Measurements from ENCODE around the gene DOCK2. TPM values are rescaled to one million over a fixed set of nuclear protein-coding genes. Genes with fewer than 3 reads are reported as not detected.

DOCK2 gene
- total RNA-seq, 1 donor, result 6.2 TPM

DNA sequence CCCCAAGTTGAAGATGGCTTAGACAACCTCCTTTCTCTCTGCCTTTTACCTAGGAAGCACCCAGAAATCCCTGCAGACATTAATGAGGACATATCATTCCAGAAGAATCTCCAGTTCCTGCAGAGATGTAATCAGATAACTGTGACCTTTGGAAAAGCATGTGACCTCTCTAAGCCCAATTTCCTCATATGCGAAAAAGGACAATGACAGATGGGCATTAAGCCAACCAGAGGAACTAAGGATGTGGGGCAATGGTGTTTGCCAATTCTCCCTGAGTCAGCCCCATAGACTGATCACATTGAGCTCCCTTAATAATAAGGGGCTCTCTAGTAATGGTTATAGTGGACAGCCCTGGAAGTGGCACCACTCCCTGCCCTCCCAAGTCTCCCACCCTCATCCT lies 458.6 kb downstream of the DOCK2 start:
- Histone ChIP-seq H3K79me2 (ENCODE audit: insufficient read depth, low read length) (no peaks in the 10 kb centered on the region), H3K36me3 (ENCODE audit: insufficient read depth, low read length) (no peaks in the 10 kb centered on the region), H2AFZ (ENCODE audit: low read length) (no peak overlapping the region), H3K4me3 (ENCODE audit: insufficient read depth, low read length) (no peak overlapping the region), H3K9me3 (ENCODE audit: low read depth, low read length) (peaks cover 3% of the 10 kb centered on the region), H3K4me1 (ENCODE audit: insufficient read depth, low read length) (no peaks in the 10 kb centered on the region), H3K27ac (ENCODE audit: low read depth, low read length) (no peak overlapping the region), H3K4me2 (ENCODE audit: insufficient read depth, low read length) (no peak overlapping the region), H4K20me1 (ENCODE audit: insufficient read depth, low read length) (no peaks in the 10 kb centered on the region), H3K27me3 (ENCODE audit: insufficient read depth, low read length) (peaks cover 15% of the 10 kb centered on the region)
- TF ChIP-seq, protein P1, sequence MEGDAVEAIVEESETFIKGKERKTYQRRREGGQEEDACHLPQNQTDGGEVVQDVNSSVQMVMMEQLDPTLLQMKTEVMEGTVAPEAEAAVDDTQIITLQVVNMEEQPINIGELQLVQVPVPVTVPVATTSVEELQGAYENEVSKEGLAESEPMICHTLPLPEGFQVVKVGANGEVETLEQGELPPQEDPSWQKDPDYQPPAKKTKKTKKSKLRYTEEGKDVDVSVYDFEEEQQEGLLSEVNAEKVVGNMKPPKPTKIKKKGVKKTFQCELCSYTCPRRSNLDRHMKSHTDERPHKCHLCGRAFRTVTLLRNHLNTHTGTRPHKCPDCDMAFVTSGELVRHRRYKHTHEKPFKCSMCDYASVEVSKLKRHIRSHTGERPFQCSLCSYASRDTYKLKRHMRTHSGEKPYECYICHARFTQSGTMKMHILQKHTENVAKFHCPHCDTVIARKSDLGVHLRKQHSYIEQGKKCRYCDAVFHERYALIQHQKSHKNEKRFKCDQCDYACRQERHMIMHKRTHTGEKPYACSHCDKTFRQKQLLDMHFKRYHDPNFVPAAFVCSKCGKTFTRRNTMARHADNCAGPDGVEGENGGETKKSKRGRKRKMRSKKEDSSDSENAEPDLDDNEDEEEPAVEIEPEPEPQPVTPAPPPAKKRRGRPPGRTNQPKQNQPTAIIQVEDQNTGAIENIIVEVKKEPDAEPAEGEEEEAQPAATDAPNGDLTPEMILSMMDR (IDR thresholded peaks at IDR 0.05; ENCODE audit: extremely low read depth, low read depth, low read length), result no peak
- DNase-seq (ENCODE audit: insufficient read length, low spot score, missing footprints), result no peak

DNA sequence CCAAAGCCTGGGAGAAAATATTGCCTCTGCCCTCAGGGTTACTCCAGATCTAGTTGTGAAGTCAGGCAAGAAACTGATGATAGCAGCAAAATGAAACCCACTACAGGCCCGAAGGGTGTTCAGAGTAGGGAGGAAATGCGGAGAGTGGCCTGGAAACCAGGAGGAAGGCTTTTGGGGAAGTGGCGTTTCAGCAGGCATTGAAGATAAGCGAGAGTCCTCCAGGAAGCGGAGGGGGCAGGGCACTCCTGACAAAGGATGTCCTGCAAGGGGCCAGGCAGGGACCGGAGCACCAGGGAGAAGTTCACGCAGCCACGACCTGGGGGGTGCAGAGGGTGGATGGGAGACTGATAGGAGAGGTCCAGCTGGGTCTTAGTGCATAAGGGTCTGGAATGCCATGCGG lies 460.9 kb downstream of the DOCK2 start:
- Histone ChIP-seq H3K9me3 (ENCODE audit: low read depth, low read length) (peaks cover 3% of the 10 kb centered on the region), H3K4me1 (ENCODE audit: insufficient read depth, low read length) (no peaks in the 10 kb centered on the region), H3K36me3 (ENCODE audit: insufficient read depth, low read length) (no peaks in the 10 kb centered on the region), H3K4me2 (ENCODE audit: insufficient read depth, low read length) (no peak overlapping the region), H3K27ac (ENCODE audit: low read depth, low read length) (no peak overlapping the region), H2AFZ (ENCODE audit: low read length) (no peak overlapping the region), H3K27me3 (ENCODE audit: insufficient read depth, low read length) (peaks cover 7% of the 10 kb centered on the region), H3K4me3 (ENCODE audit: insufficient read depth, low read length) (no peak overlapping the region), H4K20me1 (ENCODE audit: insufficient read depth, low read length) (no peaks in the 10 kb centered on the region), H3K79me2 (ENCODE audit: insufficient read depth, low read length) (no peaks in the 10 kb centered on the region)
- DNase-seq (ENCODE audit: insufficient read length, low spot score, missing footprints), result no peak
- TF ChIP-seq, protein P1 (IDR thresholded peaks at IDR 0.05; ENCODE audit: extremely low read depth, low read depth, low read length), result no peak

DNA sequence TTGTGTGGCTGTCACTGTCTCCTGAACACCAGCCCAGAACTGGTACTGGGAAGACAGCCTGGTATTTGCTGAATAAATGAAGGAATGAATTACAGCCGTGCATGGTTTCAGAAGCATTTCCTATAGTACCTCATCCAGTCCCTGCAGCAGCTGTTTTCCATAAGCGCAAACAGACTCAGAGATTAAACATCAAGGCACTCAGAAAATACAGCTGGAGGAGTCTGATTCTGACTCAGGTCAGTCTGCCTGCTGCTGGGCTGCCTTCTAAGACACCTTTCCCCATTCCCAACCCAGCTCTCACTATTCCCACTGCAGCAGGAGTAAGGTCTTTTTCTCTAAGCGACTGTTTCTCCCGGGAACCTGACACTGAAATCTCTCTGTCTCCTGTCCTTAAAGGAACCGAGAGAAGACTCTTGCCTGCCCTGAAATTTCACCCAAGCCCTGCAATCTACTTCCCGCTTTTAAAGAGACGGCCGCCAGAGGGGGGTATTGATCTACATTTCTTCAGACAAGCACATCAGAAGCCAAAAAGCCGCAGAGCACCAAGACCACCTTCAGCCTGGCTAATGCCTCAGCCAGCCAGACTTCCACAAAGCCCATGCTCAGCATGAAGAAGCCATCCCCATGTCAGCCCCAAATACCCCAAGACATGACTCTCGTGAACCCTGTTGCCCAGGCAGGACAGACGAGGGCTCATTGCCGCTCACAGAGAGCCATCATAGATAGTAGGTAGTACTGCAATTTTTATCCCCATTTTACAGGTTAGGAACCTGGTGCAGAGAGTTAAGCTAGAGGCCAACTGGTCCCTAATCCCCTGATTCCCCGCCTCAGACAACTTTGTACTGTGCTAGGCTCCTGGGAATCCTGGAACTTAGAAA lies 463.2 kb downstream of the DOCK2 start:
- peaks cover 7% of the 10 kb centered on the region for H3K27me3 ChIP-seq (ENCODE audit: insufficient read depth, low read length)

DNA sequence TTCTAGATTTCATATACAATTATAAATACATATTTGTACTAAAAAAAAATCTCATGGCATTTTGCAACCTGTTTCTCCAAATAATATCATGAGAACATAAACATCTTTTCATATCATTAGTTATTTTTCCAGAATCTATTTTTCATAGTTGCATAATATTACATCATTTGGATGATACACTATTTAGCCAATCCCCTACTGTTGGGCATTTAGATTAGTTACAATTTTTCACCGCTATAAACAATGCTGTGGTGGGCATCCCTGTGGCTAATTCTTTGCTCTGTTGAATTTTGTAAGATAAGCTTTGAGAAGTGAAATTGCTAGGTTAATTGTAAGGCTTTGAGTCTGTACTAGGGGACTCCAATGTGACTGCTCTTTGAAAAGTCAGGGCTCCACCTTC lies 466.4 kb downstream of the DOCK2 start:
- Histone ChIP-seq H3K27ac (ENCODE audit: low read depth, low read length) (no peak overlapping the region), H3K4me1 (ENCODE audit: insufficient read depth, low read length) (no peaks in the 10 kb centered on the region), H2AFZ (ENCODE audit: low read length) (no peak overlapping the region), H3K79me2 (ENCODE audit: insufficient read depth, low read length) (no peaks in the 10 kb centered on the region), H3K9me3 (ENCODE audit: low read depth, low read length) (peaks cover 3% of the 10 kb centered on the region), H3K4me2 (ENCODE audit: insufficient read depth, low read length) (no peak overlapping the region), H3K4me3 (ENCODE audit: insufficient read depth, low read length) (no peak overlapping the region), H3K27me3 (ENCODE audit: insufficient read depth, low read length) (no peaks in the 10 kb centered on the region), H3K36me3 (ENCODE audit: insufficient read depth, low read length) (no peaks in the 10 kb centered on the region), H4K20me1 (ENCODE audit: insufficient read depth, low read length) (no peaks in the 10 kb centered on the region)
- TF ChIP-seq, protein P1 (IDR thresholded peaks at IDR 0.05; ENCODE audit: extremely low read depth, low read depth, low read length), result no peak
- DNase-seq (ENCODE audit: insufficient read length, low spot score, missing footprints), result no peak

More for the DNA sequence above, 463.2 kb downstream of the DOCK2 start:
- H3K4me2 ChIP-seq (ENCODE audit: insufficient read depth, low read length), result no peak overlapping the region
- H3K36me3 ChIP-seq (ENCODE audit: insufficient read depth, low read length), result no peaks in the 10 kb centered on the region
- TF ChIP-seq, protein P1 (IDR thresholded peaks at IDR 0.05; ENCODE audit: extremely low read depth, low read depth, low read length), result peak; percentile 78
- H4K20me1 ChIP-seq (ENCODE audit: insufficient read depth, low read length), result no peaks in the 10 kb centered on the region
- no peak overlapping the region for H3K4me3 ChIP-seq (ENCODE audit: insufficient read depth, low read length)
- peak overlapping the region; percentile 44 for H2AFZ ChIP-seq (ENCODE audit: low read length)
- no peak overlapping the region for H3K27ac ChIP-seq (ENCODE audit: low read depth, low read length)
- no peaks in the 10 kb centered on the region for H3K4me1 ChIP-seq (ENCODE audit: insufficient read depth, low read length)
- no peaks in the 10 kb centered on the region for H3K79me2 ChIP-seq (ENCODE audit: insufficient read depth, low read length)
- DNase-seq (ENCODE audit: insufficient read length, low spot score, missing footprints), result peak; percentile 92
- peaks cover 3% of the 10 kb centered on the region for H3K9me3 ChIP-seq (ENCODE audit: low read depth, low read length)
